IMR-90 (cell line): Measurements from ENCODE around the gene SCARF2. TPM values are rescaled to one million over a fixed set of nuclear protein-coding genes. Genes with fewer than 3 reads are reported as not detected.

Source experiments
- ATAC-seq: fragments of 200-7000 bp; cut with Tn5 transposase; 2 replicates; pipeline ENCODE4 v1.9.1; 2020; ENCODE audit warnings: low read depth, mild to moderate bottlenecking, moderate library complexity
- BruUV-seq: library from RNA; stranded (reverse); fragments of 400-500 nt; replicated peaks from 2 replicates; lab custom pipeline; 2021; lab: Mats Ljungman, UMichigan
- CTCF ChIA-PET: fragments of 300-600 bp; formaldehyde crosslinking; extraction: SDS; loops from one replicate; lab custom pipeline; 2021; ENCODE audit warnings: antibody characterized with exemption; lab: Yijun Ruan, JAX
- POLR2A ChIA-PET: fragments of 300-600 bp; sonication (Branson Sonifier 250); formaldehyde crosslinking; loops from one replicate; lab custom pipeline; 2022; ENCODE audit warnings: antibody characterized with exemption; ENCODE audit not compliant: unreplicated experiment; lab: Charles Lee
- DNase-seq: peaks from one replicate; pipeline ENCODE4 v3.0.0; 2013
- H2AFZ ChIP-seq: replicated peaks from 2 replicates; pipeline ENCODE3; 2013; ENCODE audit warnings: low read length, mild to moderate bottlenecking; ENCODE audit not compliant: poor library complexity
- H2AK5ac ChIP-seq: 2 replicates; pipeline ENCODE4 v1.6.1; 2013; ENCODE audit warnings: low read depth, low read length, inconsistent platforms
- H2AK9ac ChIP-seq: replicated peaks from 2 replicates; pipeline ENCODE3; 2013; ENCODE audit warnings: mild to moderate bottlenecking, low read depth, low read length, moderate library complexity; ENCODE audit not compliant: poor library complexity
- H2BK120ac ChIP-seq: 2 replicates; pipeline ENCODE4 v1.6.1; 2013; ENCODE audit warnings: low read depth, low read length, inconsistent platforms
- H2BK15ac ChIP-seq: 3 replicates; pipeline ENCODE4 v1.6.1; 2013; ENCODE audit warnings: low read depth, low read length, inconsistent platforms
- H2BK20ac ChIP-seq: 2 replicates; pipeline ENCODE4 v1.6.1; 2013; ENCODE audit warnings: low read depth, mild to moderate bottlenecking, inconsistent platforms, low read length, moderate library complexity
- H2BK5ac ChIP-seq: 2 replicates; pipeline ENCODE4 v1.6.1; 2013; ENCODE audit warnings: mild to moderate bottlenecking, low read depth, low read length, inconsistent platforms; ENCODE audit not compliant: poor library complexity, severe bottlenecking
- H3K14ac ChIP-seq: replicated peaks from 2 replicates; pipeline ENCODE4 v1.6.1; 2013; ENCODE audit warnings: low read depth, low read length, inconsistent platforms
- H3K18ac ChIP-seq: 2 replicates; pipeline ENCODE4 v1.6.1; 2013; ENCODE audit warnings: low read depth, low read length, control low read depth
- H3K23ac ChIP-seq: 2 replicates; pipeline ENCODE4 v1.6.1; 2013; ENCODE audit warnings: low read depth, low read length, inconsistent platforms
- H3K27ac ChIP-seq: 2 replicates; pipeline ENCODE4 v1.5.1; 2013; ENCODE audit warnings: mild to moderate bottlenecking, control low read depth, low read length; ENCODE audit not compliant: insufficient read depth
- H3K27me3 ChIP-seq: 2 replicates; pipeline ENCODE4 v1.6.1; 2013; ENCODE audit warnings: low read length; ENCODE audit not compliant: control insufficient read depth, insufficient read depth
- H3K36me3 ChIP-seq: 2 replicates; pipeline ENCODE4 v1.6.1; 2013; ENCODE audit warnings: low read length, mixed read lengths; ENCODE audit not compliant: control insufficient read depth, insufficient read depth
- H3K4ac ChIP-seq: 2 replicates; pipeline ENCODE4 v1.6.1; 2013; ENCODE audit warnings: low read depth, low read length, inconsistent platforms
- H3K4me1 ChIP-seq: 2 replicates; pipeline ENCODE4 v1.6.1; 2013; ENCODE audit warnings: low read length, mixed read lengths; ENCODE audit not compliant: control insufficient read depth, insufficient read depth
- H3K4me2 ChIP-seq: 2 replicates; pipeline ENCODE4 v1.6.1; 2013; ENCODE audit warnings: low read depth, mild to moderate bottlenecking, control low read depth, low read length, moderate library complexity
- H3K4me3 ChIP-seq: 2 replicates; pipeline ENCODE4 v1.5.1; 2013; ENCODE audit warnings: low read depth, mild to moderate bottlenecking, control low read depth, low read length, moderate library complexity; ENCODE audit not compliant: insufficient read depth
- H3K56ac ChIP-seq: 2 replicates; pipeline ENCODE4 v1.6.1; 2013; ENCODE audit warnings: low read length, inconsistent platforms; ENCODE audit not compliant: insufficient read depth; ENCODE audit errors: extremely low read depth
- H3K79me1 ChIP-seq, 2 experiments: 2 replicates each; pipeline ENCODE4 v1.6.1; 2013; ENCODE audit warnings: low read length in 2 of 2, inconsistent platforms in 1 of 2, low read depth in 1 of 2
- H3K9ac ChIP-seq: 2 replicates; pipeline ENCODE4 v1.6.1; 2013; ENCODE audit warnings: low read depth, low read length, control low read depth
- H3K9me1 ChIP-seq: 2 replicates; pipeline ENCODE4 v1.6.1; 2013; ENCODE audit warnings: low read length, inconsistent platforms; ENCODE audit not compliant: insufficient read depth
- H3K9me3 ChIP-seq: 2 replicates; pipeline ENCODE4 v1.6.1; 2013; ENCODE audit warnings: low read length; ENCODE audit not compliant: control insufficient read depth, insufficient read depth
- H4K20me1 ChIP-seq: 2 replicates; pipeline ENCODE4 v1.6.1; 2013; ENCODE audit warnings: low read length, inconsistent platforms; ENCODE audit not compliant: insufficient read depth
- H4K5ac ChIP-seq: 2 replicates; pipeline ENCODE4 v1.6.1; 2013; ENCODE audit warnings: mild to moderate bottlenecking, low read depth, low read length, control low read depth
- H4K8ac ChIP-seq, 2 experiments: 2 replicates each; pipeline ENCODE4 v1.6.1; 2013; ENCODE audit warnings: low read depth in 2 of 2, low read length in 2 of 2, control low read depth in 1 of 2, inconsistent platforms in 1 of 2
- H4K91ac ChIP-seq: 2 replicates; pipeline ENCODE4 v1.6.1; 2013; ENCODE audit warnings: low read depth, low read length, inconsistent platforms; ENCODE audit not compliant: insufficient read depth
- CEBPB ChIP-seq: IDR thresholded peaks from 2 replicates; pipeline ENCODE4 v1.6.1; 2012; ENCODE audit warnings: low read depth, low read length, improper control_type of control experiment
- CHD1 ChIP-seq: IDR thresholded peaks from 2 replicates; pipeline ENCODE4 v1.6.1; 2012; ENCODE audit warnings: low read depth, low read length, improper control_type of control experiment
- CTCF ChIP-seq: conservative IDR thresholded peaks from 2 replicates; pipeline ENCODE4 v1.5.1; 2012; ENCODE audit warnings: mild to moderate bottlenecking, low read depth, low read length, improper control_type of control experiment
- ELK1 ChIP-seq: fragments of 150-350 bp; IDR thresholded peaks from 2 replicates; pipeline ENCODE4 v1.6.1; 2016; ENCODE audit warnings: low read depth, mild to moderate bottlenecking, low read length, moderate library complexity, borderline replicate concordance
- MAFK ChIP-seq: IDR thresholded peaks from 2 replicates; pipeline ENCODE4 v1.6.1; 2012; ENCODE audit warnings: low read depth, low read length, improper control_type of control experiment
- MAZ ChIP-seq: IDR thresholded peaks from 2 replicates; pipeline ENCODE4 v1.6.1; 2012; ENCODE audit warnings: low read depth, mild to moderate bottlenecking, low read length, improper control_type of control experiment, moderate library complexity, borderline replicate concordance
- MXI1 ChIP-seq: IDR thresholded peaks from 2 replicates; pipeline ENCODE4 v1.6.1; 2012; ENCODE audit warnings: low read depth, mild to moderate bottlenecking, low read length, moderate library complexity, borderline replicate concordance
- NFE2L2 ChIP-seq: fragments of 150-350 bp; IDR thresholded peaks from 2 replicates; pipeline ENCODE4 v1.6.1; 2016; ENCODE audit warnings: low read depth, mild to moderate bottlenecking, low read length
- RAD21 ChIP-seq: IDR thresholded peaks from 2 replicates; pipeline ENCODE4 v1.6.1; 2012; ENCODE audit warnings: low read length, improper control_type of control experiment
- RCOR1 ChIP-seq: IDR thresholded peaks from 2 replicates; pipeline ENCODE4 v1.6.1; 2012; ENCODE audit warnings: mild to moderate bottlenecking, low read length, improper control_type of control experiment; ENCODE audit not compliant: insufficient replicate concordance
- RFX5 ChIP-seq: IDR thresholded peaks from 2 replicates; pipeline ENCODE4 v1.8.0; 2012; ENCODE audit warnings: low read depth, mild to moderate bottlenecking, low read length, moderate library complexity
- SMC3 ChIP-seq: fragments of 150-350 bp; IDR thresholded peaks from 2 replicates; pipeline ENCODE4 v1.6.1; 2016; ENCODE audit warnings: low read depth, mild to moderate bottlenecking, antibody characterized with exemption, low read length, moderate library complexity
- USF2 ChIP-seq: fragments of 150-350 bp; IDR thresholded peaks from 2 replicates; pipeline ENCODE4 v1.6.1; 2017; ENCODE audit warnings: mild to moderate bottlenecking, antibody characterized with exemption, low read length, low read depth
- WGBS, 2 experiments: methylation state at CpG; one replicate each; pipeline versions ENCODE4 v1.1.5 to v1.1.7; 2013; ENCODE audit warnings: missing lambda C conversion rate in 2 of 2; ENCODE audit not compliant: insufficient read length in 1 of 2; ENCODE audit errors: extremely low coverage in 2 of 2; 5-methylcytosine and 5-hydroxymethylcytosine counted together
- dilution Hi-C: fragments of 300-500 bp; cut with HindIII; formaldehyde crosslinking; loops from one replicate; pipeline ENCODE4 v1.14.3; 2018; ENCODE audit warnings: low sequenced_read_pairs; ENCODE audit not compliant: unreplicated experiment
- in situ Hi-C: fragments of 300-500 bp; cut with MboI; formaldehyde crosslinking; loops from 3 replicates; pipeline ENCODE4 v1.14.3; 2019; ENCODE audit warnings: low sequenced_read_pairs, inconsistent platforms, mixed read lengths
- intact Hi-C: fragments of 100-400 bp; cut with micrococcal nuclease; formaldehyde crosslinking; loops from 2 replicates; pipeline ENCODE4 v1.10.0; 2022
- polyA plus RNA-seq, 3 experiments: library from polyadenylated mRNA; depleted of rRNA; stranded (reverse); fragments of >200 nt; gene quantifications; 2 replicates each; pipeline ENCODE4 v1.2.3, GENCODE V29; 2012; ENCODE audit warnings: low replicate concordance in 1 of 3
- total RNA-seq: library from RNA; depleted of rRNA; stranded (reverse); fragments of >200 nt; gene quantifications from 2 replicates; pipeline ENCODE4 v1.2.3, GENCODE V29; 2012

The SCARF2 gene
- total and polyA plus RNA-seq, 2 of the 4 experiments (the other 2 are of a cell fraction): 3.4 to 37.0 TPM

GRCh38 chr22:20418211-20418788, 19.3 kb downstream of the SCARF2 start:
- ChIA-PET CTCF (interaction anchor here (0.6 to 2.0 kb wide), 7 partner anchors 14 to 416 kb away, joined by 4 to 12 read pairs (median 5); no protein-coding TSS in a partner anchor), POLR2A (interaction anchor here (0.9 kb wide), 1 partner anchor 76 kb away, joined by 5 read pairs; no protein-coding TSS in a partner anchor)
- Histone ChIP-seq H2BK20ac (0 out of 2 replicates have a peak overlapping the region, but pooled peaks have one; percentile 5), H2BK120ac (peak overlapping the region; percentile 49; the same call in 1 of the 2 replicates), H3K9me3 (no peaks in the 10 kb centered on the region), H3K79me1 (no peaks in the 10 kb centered on the region), H3K4me1 (peaks cover 11% of the 10 kb centered on the region; the same call in 1 of the 2 replicates), H3K9ac (peak overlapping the region; percentile 25; the same call in 1 of the 2 replicates), H3K4me3 (peak overlapping the region; percentile 31; the same call in 1 of the 2 replicates), H4K8ac (peak overlapping the region in 1 of 2 experiments; percentile 55; a peak in 1 of 4 replicates), H4K5ac (no peak overlapping the region), H2AK9ac (peak overlapping the region; percentile 83), H2AFZ (peak overlapping the region; percentile 97), H3K27me3 (no peaks in the 10 kb centered on the region), H2BK15ac (no peak overlapping the region), H3K56ac (no peak overlapping the region), H3K36me3 (no peaks in the 10 kb centered on the region), H3K4me2 (peak overlapping the region; percentile 68), H3K14ac (peak overlapping the region; percentile 13; the same call in 1 of the 2 replicates), H4K20me1 (peaks cover 7% of the 10 kb centered on the region), H3K18ac (no peak overlapping the region), H3K23ac (0 out of 2 replicates have a peak overlapping the region, but pooled peaks have one; percentile 17), H2AK5ac (no peak overlapping the region), H2BK5ac (peak overlapping the region; percentile 14), H3K4ac (peak overlapping the region; percentile 63), H3K9me1 (no peaks in the 10 kb centered on the region; the same call in 1 of the 2 replicates), H4K91ac (no peak overlapping the region), H3K27ac (peak overlapping the region; percentile 22; the same call in 1 of the 2 replicates)
- intact Hi-C loops: loop anchor here (1.0 kb wide), 3 partner anchors 38 to 150 kb away; no protein-coding TSS in a partner anchor
- ATAC-seq (peak; percentile 80), DNase-seq (peak; percentile 80)
- 5% methylated on average over 7 of the region's 42 CpGs; no CpG with 5 or more reads in 1 of the 2 experiments for WGBS, 2 experiments
- no TSS peak for BruUV-seq
- in situ Hi-C loops: loop anchor here (10.0 kb wide), 1 partner anchor 47 kb away; no protein-coding TSS in a partner anchor
- dilution Hi-C loops: no loop called here
- TF ChIP-seq ELK1: no peak
- peak; percentile 95 for TF ChIP-seq CTCF
- TF ChIP-seq MXI1: peak; percentile 84
- TF ChIP-seq MAZ: no peak
- TF ChIP-seq CHD1: 0 out of 2 replicates have a peak, but pooled peaks have one; percentile 53
- no peak for TF ChIP-seq RFX5
- TF ChIP-seq SMC3: peak; percentile 96
- no peak for TF ChIP-seq MAFK
- TF ChIP-seq USF2: no peak
- peak; percentile 21 for TF ChIP-seq RCOR1
- no peak for TF ChIP-seq CEBPB
- TF ChIP-seq RAD21: peak; percentile 94
- no peak for TF ChIP-seq NFE2L2
